ENCODE measurements around the gene MTREX. TPM values are rescaled to one million over a fixed set of nuclear protein-coding genes. Genes with fewer than 3 reads are reported as not detected.

MTREX gene
- total and polyA plus RNA-seq, 2 of the 8 experiments (the other 6 are each of a cell fraction or from before 2014, with no cell fraction given): 16.0 to 130 TPM

DNA sequence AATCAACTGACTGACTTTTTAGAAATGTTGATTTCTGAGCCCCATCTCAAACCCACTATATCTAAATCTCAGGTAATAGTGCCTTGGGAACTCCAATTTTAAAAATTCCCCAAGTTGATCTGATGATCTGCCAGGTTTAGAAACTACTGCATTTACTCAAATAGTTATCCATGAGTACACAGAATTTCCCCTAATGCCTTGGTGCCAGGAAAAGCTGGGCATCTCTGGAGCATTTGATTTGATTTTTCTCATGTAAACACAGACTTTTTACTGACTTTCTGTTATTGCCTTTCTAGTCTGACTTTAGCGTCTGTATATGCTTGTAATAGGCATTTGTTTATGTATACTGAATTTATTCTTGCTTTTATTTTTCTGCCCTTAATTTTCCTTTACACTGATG is 35.8 kb downstream of the MTREX start (continued):
- TF ChIP-seq SUZ12 (IDR thresholded peaks at IDR 0.05; ENCODE audit: low read length) (no peak), EGR1 (IDR thresholded peaks at IDR 0.05; ENCODE audit: borderline replicate concordance, low read depth, low read length) (no peak), JUND (IDR thresholded peaks at IDR 0.05; ENCODE audit: low read length) (no peak)
